Kasumi-1 (cell line): ENCODE measurements around the gene PLEKHO1.
A peak's percentile ranks its signal among the peaks of the same experiment; 100 is the strongest.
"Not testable (repeated sequence)": the region's sequence is repeated elsewhere in the genome, so short reads cannot be mapped to it uniquely, and the experiment has no call there.

ENCODE experiments used
- DNase-seq, 2 experiments: peaks; one replicate each; lab custom pipeline; 2025; lab: John Stamatoyannopoulos, UW

Gene PLEKHO1

DNA sequence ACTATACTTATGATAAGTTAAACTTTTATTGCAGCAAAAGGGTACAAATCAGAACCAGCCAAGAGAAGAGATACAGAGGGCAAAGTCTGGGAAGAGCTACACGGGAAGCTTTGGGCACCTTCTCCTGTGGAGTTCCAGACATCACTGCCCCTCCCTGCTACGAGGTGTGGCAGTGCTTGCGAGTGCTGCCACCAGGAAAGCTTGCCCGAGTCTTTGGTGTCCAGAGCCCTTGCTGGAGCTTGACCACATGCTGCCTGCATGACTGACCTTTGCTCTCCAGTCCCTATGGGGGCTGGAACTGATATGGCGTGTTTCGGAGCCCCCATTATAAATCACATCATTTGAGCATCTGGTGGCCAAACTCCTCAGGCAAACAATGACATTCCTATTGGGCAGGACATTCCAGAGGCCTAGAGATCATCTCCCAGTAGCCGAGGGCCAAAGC, 23.4 kb downstream of the PLEKHO1 start:
- DNase-seq, result no peak

DNA sequence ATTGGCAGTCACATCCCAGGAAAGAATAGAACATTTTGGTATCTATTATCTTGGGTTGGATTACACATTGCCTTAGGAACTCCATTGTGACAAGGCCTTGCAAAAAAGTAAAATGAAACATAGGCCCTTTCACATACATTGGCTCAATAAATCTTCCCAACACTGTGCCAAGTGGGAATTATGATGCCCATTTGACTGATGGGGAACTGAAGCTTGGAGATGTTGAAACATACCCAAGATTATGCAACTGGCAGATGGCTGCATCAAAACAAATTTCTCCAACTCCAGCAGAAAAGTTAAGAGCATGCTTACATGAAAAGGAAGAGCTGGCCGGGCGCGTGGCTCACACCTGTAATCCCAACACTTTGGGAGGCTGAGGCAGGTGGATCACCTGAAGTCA, 26.9 kb downstream of the PLEKHO1 start:
- no peak for DNase-seq

- peak; percentile 33 to 39 for DNase-seq
Measured at GRCh38 chr1:150178548-150178947, 28.8 kb downstream of the PLEKHO1 start.

DNA sequence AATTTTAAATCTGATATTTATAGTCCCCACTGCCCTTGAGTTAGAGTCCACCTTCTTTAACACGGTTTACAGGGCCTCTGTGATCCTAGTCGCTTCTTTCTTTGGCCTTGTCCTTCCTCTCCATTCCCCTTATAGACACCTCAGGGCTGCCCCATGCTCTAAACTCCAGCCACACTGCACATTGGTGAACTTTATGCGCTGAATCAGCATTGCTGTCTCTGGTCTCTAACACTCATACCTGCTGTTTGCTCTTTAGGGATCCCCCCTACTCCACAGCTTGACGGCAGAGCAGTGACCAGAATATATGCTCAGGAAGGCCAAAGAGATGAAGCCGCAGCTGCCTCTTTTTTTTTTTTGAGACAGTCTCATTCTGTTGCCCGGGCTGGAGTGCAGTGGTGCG, 30.2 kb downstream of the PLEKHO1 start:
- DNase-seq, result no peak

DNA sequence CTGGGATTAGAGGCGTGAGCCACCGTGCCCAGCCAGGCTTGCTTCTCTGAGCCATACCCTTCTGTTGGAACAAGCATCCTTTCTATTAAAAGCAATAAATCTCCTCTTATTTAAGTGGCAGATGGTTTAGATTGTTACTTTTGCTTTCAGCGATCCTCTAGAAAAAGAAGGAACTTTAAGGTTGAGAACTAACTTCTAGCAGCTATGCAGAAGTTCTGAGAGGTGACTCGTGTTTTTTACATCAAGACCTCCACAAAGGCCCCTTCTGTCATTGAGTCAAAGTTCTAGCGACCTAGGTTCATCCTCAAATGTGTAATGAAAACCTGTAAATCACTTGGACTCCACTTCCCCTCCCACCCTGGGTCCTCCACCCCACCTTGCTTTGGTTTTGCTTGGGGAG, 30.8 kb downstream of the PLEKHO1 start:
- DNase-seq, result no peak

- DNase-seq, result no peak
Measured at GRCh38 chr1:150182247-150182646, 32.5 kb downstream of the PLEKHO1 start.

GRCh38 chr1:150183061-150183460, 33.3 kb downstream of the PLEKHO1 start:
- no peak for DNase-seq

DNA sequence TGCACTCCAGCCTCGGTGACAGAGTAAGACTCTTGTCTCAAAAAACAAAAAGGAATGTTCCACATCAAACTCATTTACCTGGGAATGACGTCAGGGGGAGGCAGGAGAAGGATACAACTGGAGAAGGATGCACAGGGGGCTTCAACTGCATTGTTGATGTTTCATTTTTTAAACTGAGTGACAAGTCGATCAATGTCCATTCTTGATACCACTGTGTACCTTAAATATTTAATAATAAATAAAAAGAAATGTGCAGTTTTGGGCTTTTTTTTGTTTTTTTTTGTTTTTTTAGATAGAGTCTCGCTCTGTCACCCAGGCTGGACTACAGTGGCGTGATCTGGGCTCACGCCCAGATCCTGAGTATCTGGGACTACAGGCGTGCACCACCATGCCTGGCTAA, 35.8 kb downstream of the PLEKHO1 start:
- DNase-seq, result no peak

GRCh38 chr1:150186438-150186788, 36.7 kb downstream of the PLEKHO1 start:
- not testable (repeated sequence) for DNase-seq

- DNase-seq, result peak; percentile 80 to 87
Measured at GRCh38 chr1:150186789-150187559, 37.3 kb downstream of the PLEKHO1 start.

- no peak for DNase-seq
Measured at GRCh38 chr1:150187560-150187931, 37.8 kb downstream of the PLEKHO1 start.

DNA sequence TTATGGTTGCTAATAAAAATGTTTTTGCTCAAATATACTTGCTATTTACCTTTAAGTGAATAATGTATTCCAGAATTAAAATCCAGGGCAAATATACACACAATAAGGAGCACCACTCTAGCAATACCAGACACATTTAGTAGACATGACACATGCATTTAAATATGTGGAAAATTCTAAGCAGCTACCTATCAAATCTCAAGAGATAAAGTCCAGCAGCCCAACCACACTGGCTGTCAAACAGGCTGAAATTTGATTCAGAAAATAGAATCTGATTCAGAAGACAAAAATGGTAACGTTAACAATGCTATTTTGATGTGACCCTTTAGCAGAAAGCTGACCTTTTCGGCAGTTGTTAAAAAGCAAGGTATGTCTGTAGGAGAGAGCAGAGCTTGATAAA, 42.3 kb downstream of the PLEKHO1 start:
- DNase-seq, result no peak

DNA sequence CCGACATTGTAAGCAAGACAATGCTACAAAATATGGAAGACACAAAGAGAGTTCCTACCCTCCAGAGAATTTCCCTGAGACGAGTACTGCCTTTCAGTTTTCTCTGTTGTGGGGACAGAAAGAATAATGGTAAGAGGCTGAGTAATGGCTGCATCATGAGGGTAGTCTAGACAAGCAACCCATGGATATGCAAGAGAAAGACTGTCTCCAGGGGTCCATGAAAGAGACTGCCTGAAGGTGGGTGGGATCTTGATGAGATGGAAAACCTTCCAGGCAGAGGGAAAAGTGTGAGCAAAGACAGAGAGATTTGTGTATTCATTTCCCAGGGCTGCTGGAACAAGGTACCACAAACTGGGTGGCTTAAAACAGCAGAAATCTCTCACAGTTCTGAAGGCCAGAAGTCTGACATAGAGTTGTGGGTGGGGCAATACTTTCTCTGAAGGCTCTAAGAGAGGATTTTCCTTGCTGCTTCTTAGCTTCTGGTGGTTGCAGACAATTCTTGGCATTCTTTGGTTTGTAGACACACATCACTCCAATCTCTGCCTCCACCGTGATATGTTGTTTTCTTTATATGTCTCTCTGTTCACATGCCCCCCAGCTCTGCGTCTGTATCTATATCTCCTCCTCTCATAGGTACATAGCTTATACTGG, 44.8 kb downstream of the PLEKHO1 start:
- DNase-seq, result no peak

- DNase-seq, result no peak
Measured at GRCh38 chr1:150196417-150196816, 46.7 kb downstream of the PLEKHO1 start.

DNA sequence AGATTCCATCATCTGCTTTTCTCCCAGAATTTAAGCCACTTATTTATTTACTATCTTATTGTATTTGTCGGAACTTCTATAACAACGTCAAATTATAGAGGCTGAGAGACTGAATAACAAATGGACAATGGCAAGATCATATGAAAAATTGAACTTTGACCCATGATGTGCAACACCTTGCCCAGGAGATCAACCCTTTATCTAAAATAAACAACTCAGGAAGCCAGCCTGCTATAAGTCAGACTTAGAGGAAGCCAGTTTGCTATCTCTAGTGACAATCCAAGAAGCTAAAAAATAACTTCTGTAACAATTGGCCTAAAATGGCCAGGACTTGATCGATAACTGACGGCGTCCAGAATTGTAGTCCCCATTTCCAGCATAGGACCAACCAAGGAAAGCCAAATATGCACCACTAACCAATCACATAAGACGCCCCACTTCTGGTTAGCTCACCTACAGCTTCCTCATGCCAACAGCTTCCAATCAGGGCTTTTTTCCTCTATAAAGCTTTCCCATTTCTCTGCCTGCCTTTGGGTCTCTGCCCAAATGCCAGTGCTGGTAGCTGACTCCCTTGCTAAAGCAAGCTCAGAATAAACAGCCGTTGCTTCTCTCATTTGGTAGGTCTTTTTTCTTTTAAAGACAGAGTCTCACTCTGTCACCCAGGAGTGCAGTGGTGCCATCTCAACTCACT, 57.7 kb downstream of the PLEKHO1 start:
- DNase-seq, result no peak

DNA sequence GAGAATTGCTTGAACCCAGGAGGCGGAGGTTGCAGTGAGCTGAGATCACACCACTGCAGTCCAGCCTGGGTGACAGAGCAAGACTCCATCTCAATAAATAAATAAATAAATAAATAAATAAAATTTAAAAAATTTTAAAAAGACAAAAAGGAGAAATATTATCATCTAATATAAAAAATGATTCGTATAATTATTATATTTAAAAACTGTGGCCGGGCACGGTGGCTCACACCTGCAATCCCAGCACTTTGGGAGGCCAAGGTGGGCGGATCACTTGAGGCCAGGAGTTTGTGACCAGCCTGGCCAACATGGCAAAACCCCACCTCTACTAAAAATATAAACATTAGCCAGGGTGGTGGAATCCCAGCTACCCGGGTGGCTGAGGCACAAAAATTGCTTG, 58.7 kb downstream of the PLEKHO1 start:
- not testable (repeated sequence) for DNase-seq
